HepG2 (cell line): ENCODE measurements around the gene PIK3R1.

Source experiments
- POLR2A ChIP-seq, 2 experiments: IDR thresholded peaks; 2 replicates each; pipeline ENCODE4 v1.6.1; 2011; ENCODE audit warnings: low read depth in 2 of 2, low read length in 2 of 2, mild to moderate bottlenecking in 1 of 2, moderate library complexity in 1 of 2; ENCODE audit not compliant: insufficient read depth in 1 of 2
- ZNF510 ChIP-seq: sonication (generic); formaldehyde crosslinking; IDR thresholded peaks from 2 replicates; pipeline ENCODE4 v1.4.0; 2020; ENCODE audit warnings: low read depth, mild to moderate bottlenecking, missing genetic modification reagents
- ZNF615 ChIP-seq: sonication (generic); formaldehyde crosslinking; IDR thresholded peaks from 2 replicates; pipeline ENCODE4 v1.5.0; 2020; ENCODE audit warnings: mild to moderate bottlenecking, missing genetic modification reagents, borderline replicate concordance
- TF ChIP-seq, protein P1 (sequence below): sonication (generic); formaldehyde crosslinking; IDR thresholded peaks from 2 replicates; pipeline ENCODE4 v1.4.0; 2020; ENCODE audit warnings: missing genetic modification reagents
- TF ChIP-seq, protein P2 (sequence below): sonication (generic); formaldehyde crosslinking; IDR thresholded peaks from 2 replicates; pipeline ENCODE4 v1.5.0; 2020; ENCODE audit warnings: mild to moderate bottlenecking, missing genetic modification reagents, moderate library complexity

DNA sequence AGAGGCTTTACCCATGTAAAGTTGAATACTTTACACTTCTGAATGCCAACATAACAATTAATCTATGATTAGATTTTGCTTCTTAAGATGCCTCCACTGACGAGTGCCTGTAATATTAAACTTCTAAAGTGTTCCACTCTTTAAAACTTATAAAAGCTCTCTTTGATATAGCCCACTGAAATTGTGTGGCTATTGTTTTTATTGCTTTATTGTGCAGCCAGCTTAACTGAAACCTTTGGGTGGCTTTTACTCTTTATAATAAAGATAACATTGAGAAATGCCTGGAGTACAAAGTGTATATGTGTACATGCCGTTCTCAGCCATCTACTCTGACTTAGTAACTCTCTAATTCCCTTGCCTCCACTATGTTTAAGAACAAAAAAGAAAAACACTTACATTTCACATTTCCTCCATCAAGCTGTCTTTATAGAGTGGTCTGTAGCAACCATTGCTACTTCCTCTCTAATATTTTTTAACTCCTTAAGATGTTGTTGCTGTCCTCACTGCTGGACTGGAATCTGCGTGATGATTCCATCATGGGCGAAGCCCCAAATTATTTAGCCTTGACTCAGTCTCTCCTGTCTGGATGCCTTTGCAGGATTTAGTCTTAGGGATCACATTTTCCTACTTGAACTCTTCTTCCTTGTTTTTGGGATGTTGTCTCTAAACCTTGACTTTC, 9.1 kb downstream of the PIK3R1 start:
- TF ChIP-seq POLR2A (IDR thresholded peaks at IDR 0.05; ENCODE audit: insufficient read depth in 1 of 2, low read depth in 2 of 2, low read length in 2 of 2), result no peak
- TF ChIP-seq ZNF510 (CRISPR knock-in tag), result no peak
- TF ChIP-seq, protein P1, sequence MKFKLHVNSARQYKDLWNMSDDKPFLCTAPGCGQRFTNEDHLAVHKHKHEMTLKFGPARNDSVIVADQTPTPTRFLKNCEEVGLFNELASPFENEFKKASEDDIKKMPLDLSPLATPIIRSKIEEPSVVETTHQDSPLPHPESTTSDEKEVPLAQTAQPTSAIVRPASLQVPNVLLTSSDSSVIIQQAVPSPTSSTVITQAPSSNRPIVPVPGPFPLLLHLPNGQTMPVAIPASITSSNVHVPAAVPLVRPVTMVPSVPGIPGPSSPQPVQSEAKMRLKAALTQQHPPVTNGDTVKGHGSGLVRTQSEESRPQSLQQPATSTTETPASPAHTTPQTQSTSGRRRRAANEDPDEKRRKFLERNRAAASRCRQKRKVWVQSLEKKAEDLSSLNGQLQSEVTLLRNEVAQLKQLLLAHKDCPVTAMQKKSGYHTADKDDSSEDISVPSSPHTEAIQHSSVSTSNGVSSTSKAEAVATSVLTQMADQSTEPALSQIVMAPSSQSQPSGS, result no peak
- TF ChIP-seq ZNF615 (CRISPR knock-in tag), result no peak
- TF ChIP-seq, protein P2, sequence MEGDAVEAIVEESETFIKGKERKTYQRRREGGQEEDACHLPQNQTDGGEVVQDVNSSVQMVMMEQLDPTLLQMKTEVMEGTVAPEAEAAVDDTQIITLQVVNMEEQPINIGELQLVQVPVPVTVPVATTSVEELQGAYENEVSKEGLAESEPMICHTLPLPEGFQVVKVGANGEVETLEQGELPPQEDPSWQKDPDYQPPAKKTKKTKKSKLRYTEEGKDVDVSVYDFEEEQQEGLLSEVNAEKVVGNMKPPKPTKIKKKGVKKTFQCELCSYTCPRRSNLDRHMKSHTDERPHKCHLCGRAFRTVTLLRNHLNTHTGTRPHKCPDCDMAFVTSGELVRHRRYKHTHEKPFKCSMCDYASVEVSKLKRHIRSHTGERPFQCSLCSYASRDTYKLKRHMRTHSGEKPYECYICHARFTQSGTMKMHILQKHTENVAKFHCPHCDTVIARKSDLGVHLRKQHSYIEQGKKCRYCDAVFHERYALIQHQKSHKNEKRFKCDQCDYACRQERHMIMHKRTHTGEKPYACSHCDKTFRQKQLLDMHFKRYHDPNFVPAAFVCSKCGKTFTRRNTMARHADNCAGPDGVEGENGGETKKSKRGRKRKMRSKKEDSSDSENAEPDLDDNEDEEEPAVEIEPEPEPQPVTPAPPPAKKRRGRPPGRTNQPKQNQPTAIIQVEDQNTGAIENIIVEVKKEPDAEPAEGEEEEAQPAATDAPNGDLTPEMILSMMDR, result no peak
